H1 (cell line): Measurements from ENCODE around the gene CHST4.
A peak's percentile ranks its signal among the peaks of the same experiment; 100 is the strongest.

Experiments used
- CHD1 ChIP-seq: IDR thresholded peaks from 2 replicates; pipeline ENCODE4 v1.6.1; 2012; ENCODE audit warnings: low read depth, low read length, improper control_type of control experiment
- EGR1 ChIP-seq: IDR thresholded peaks from 2 replicates; pipeline ENCODE4 v1.6.1; 2011; ENCODE audit warnings: low read depth, low read length, borderline replicate concordance
- EP300 ChIP-seq, 2 experiments: IDR thresholded peaks; 1 replicate in 1 of 2; 2 replicates in 1 of 2; pipeline ENCODE4 v1.6.1; 2011 to 2012; ENCODE audit warnings: low read depth in 2 of 2, low read length in 2 of 2, mild to moderate bottlenecking in 2 of 2, borderline replicate concordance in 1 of 2, inconsistent platforms in 1 of 2, moderate library complexity in 1 of 2
- EZH2 ChIP-seq: fragments of 200-600 bp; sonication (generic); IDR thresholded peaks from 2 replicates; pipeline ENCODE4 v1.7.1; 2012; ENCODE audit warnings: low read depth, mild to moderate bottlenecking, moderate library complexity, low read length, inconsistent platforms; ENCODE audit not compliant: severe bottlenecking
- JUND ChIP-seq: IDR thresholded peaks from 2 replicates; pipeline ENCODE4 v1.6.1; 2011; ENCODE audit warnings: mild to moderate bottlenecking, improper control_type of control experiment, low read length
- POLR2A ChIP-seq, 2 experiments: IDR thresholded peaks; 1 replicate in 1 of 2; 2 replicates in 1 of 2; pipeline ENCODE4 v1.6.1; 2011; ENCODE audit warnings: low read depth in 2 of 2, low read length in 2 of 2, mild to moderate bottlenecking in 2 of 2; ENCODE audit errors: control extremely low read depth in 1 of 2
- SP1 ChIP-seq: IDR thresholded peaks from 2 replicates; pipeline ENCODE4 v1.6.1; 2011; ENCODE audit warnings: low read depth, low read length
- TAF7 ChIP-seq: optimal IDR thresholded peaks from 2 replicates; pipeline ENCODE3; 2011; ENCODE audit warnings: low read depth, mild to moderate bottlenecking, inconsistent platforms, low read length, moderate library complexity, borderline replicate concordance
- TEAD4 ChIP-seq: IDR thresholded peaks from 2 replicates; pipeline ENCODE4 v1.6.1; 2012; ENCODE audit warnings: low read depth, low read length, inconsistent platforms, mixed read lengths
- TF ChIP-seq, protein P1 (sequence below), 3 experiments: IDR thresholded peaks; 1 replicate in 2 of 3; 2 replicates in 1 of 3; pipeline versions ENCODE4 v1.5.1 to v1.6.1; 2011; ENCODE audit warnings: low read length in 3 of 3, mild to moderate bottlenecking in 3 of 3, inconsistent platforms in 2 of 3, low read depth in 1 of 3, moderate library complexity in 1 of 3; ENCODE audit not compliant: insufficient read depth in 1 of 3; ENCODE audit errors: control extremely low read depth in 1 of 3
- TF ChIP-seq, protein P2 (sequence below): IDR thresholded peaks from 2 replicates; pipeline ENCODE4 v1.6.1; 2012; ENCODE audit warnings: inconsistent platforms

DNA sequence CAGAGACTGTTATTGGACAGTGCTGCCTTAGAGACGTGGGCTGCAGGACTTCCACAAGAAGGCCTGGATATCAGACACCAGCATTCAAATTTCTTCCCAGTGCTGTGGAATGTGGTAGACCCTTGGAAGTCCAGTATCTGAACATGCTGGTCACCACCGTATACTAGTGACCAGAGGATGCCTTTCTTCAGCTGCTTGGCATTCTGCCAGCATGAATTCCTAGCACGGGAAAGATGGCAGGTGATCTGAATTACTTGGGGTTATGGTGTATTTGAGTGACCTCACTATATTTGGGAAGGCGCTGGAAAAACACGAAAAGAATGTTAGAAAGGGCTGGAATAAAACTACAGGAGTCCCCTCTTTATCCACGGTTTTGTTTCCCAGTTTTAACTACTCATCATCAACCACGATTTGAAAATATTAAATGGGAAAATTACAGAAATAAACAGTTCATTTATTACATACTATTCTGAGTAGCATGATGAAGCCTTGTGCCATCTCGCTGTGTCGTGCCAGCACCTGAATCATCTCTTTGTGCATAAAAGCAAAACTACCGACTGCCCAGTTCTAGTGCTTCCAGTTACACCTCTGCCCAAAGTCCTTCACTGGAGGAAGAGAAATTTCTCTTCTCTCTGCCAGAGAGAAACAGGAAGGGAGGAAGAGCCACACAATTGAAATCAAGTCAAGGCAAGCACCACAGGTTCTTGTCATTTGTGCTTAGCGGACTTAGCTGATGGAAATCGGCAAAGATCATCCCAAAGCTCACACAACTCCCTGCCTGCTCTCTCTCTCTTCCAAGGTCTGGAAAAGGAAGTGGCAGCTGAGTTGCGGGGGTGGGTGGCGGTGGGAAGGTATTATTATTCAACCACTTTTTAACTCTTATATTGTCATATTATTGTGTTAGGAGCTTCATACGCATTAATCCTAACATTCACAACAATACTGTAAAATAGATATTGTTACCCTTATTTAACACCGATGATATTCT, 1.4 kb upstream of the CHST4 start:
- TF ChIP-seq, protein P1, sequence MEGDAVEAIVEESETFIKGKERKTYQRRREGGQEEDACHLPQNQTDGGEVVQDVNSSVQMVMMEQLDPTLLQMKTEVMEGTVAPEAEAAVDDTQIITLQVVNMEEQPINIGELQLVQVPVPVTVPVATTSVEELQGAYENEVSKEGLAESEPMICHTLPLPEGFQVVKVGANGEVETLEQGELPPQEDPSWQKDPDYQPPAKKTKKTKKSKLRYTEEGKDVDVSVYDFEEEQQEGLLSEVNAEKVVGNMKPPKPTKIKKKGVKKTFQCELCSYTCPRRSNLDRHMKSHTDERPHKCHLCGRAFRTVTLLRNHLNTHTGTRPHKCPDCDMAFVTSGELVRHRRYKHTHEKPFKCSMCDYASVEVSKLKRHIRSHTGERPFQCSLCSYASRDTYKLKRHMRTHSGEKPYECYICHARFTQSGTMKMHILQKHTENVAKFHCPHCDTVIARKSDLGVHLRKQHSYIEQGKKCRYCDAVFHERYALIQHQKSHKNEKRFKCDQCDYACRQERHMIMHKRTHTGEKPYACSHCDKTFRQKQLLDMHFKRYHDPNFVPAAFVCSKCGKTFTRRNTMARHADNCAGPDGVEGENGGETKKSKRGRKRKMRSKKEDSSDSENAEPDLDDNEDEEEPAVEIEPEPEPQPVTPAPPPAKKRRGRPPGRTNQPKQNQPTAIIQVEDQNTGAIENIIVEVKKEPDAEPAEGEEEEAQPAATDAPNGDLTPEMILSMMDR (IDR thresholded peaks at IDR 0.05; ENCODE audit: control extremely low read depth in 1 of 3, insufficient read depth in 1 of 3, low read depth in 1 of 3, low read length in 3 of 3) = no peak
- TF ChIP-seq JUND (no peak), EZH2 (no peak), EP300 (IDR thresholded peaks at IDR 0.05; ENCODE audit: borderline replicate concordance in 1 of 2, low read depth in 2 of 2, low read length in 2 of 2) (no peak), CHD1 (no peak), TEAD4 (no peak), SP1 (no peak), TAF7 (no peak), POLR2A (IDR thresholded peaks at IDR 0.05; ENCODE audit: control extremely low read depth in 1 of 2, low read depth in 2 of 2, low read length in 2 of 2) (no peak), EGR1 (peak; percentile 83; the same call in 1 of the 2 replicates)
- TF ChIP-seq, protein P2, sequence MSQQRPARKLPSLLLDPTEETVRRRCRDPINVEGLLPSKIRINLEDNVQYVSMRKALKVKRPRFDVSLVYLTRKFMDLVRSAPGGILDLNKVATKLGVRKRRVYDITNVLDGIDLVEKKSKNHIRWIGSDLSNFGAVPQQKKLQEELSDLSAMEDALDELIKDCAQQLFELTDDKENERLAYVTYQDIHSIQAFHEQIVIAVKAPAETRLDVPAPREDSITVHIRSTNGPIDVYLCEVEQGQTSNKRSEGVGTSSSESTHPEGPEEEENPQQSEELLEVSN = no peak
